Left ventricle myocardium inferior (tissue), 1 donor: ENCODE data around the gene DZANK1. TPM values are rescaled to one million over a fixed set of nuclear protein-coding genes. Genes with fewer than 3 reads are reported as not detected.
"Not testable (repeated sequence)": the region's sequence is repeated elsewhere in the genome, so short reads cannot be mapped to it uniquely, and the experiment has no call there.

Experiments
- DNase-seq: peaks from one replicate; pipeline ENCODE4 v3.0.0-alpha.2; 2020
- H3K27ac ChIP-seq: fragments of 200-600 bp; replicated peaks from 2 replicates; pipeline ENCODE4 v1.8.0; 2021
- H3K27me3 ChIP-seq: fragments of 200-600 bp; 2 replicates; pipeline ENCODE4 v1.8.0; 2021; ENCODE audit warnings: low read depth
- H3K36me3 ChIP-seq: fragments of 200-600 bp; 2 replicates; pipeline ENCODE4 v1.8.0; 2021
- H3K4me1 ChIP-seq: fragments of 200-600 bp; 2 replicates; pipeline ENCODE4 v1.8.0; 2021
- H3K4me3 ChIP-seq: fragments of 200-600 bp; 2 replicates; pipeline ENCODE4 v1.8.0; 2021; ENCODE audit warnings: mild to moderate bottlenecking, moderate library complexity
- H3K9me3 ChIP-seq: fragments of 200-600 bp; replicated peaks from 2 replicates; pipeline ENCODE4 v1.8.0; 2021
- CTCF ChIP-seq: fragments of 200-600 bp; IDR thresholded peaks from 2 replicates; pipeline ENCODE4 v1.8.0; 2021; ENCODE audit warnings: antibody characterized with exemption, mild to moderate bottlenecking, borderline replicate concordance
- intact Hi-C: fragments of 100-400 bp; cut with micrococcal nuclease; formaldehyde crosslinking; loops from one replicate; pipeline ENCODE4 v1.11.0; 2022
- total RNA-seq: library from RNA; stranded (reverse); fragmentation: NEBNext Ultra II Directional; extraction: Animal tissue kit (Norgen Biotek cat#: 25700); gene quantifications from one replicate; pipeline ENCODE4 v1.2.1, GENCODE V29; 2021
- donor health status: DM: no; HTN: yes; CAD: no; lungs with severe emphysema.

DZANK1 gene
- total RNA-seq, 1 donor from 2014 or later, result 0.60 TPM

GRCh38 chr20:18405826-18406225 is 61.0 kb downstream of the DZANK1 start:
- intact Hi-C loops, result no loop called here
- no peak overlapping the region for H3K27ac ChIP-seq
- H3K9me3 ChIP-seq, result peaks cover 10% of the 10 kb centered on the region
- no peak for DNase-seq
- no peak for TF ChIP-seq CTCF
- peaks cover 16% of the 10 kb centered on the region for H3K36me3 ChIP-seq
- H3K27me3 ChIP-seq, result no peaks in the 10 kb centered on the region
- H3K4me1 ChIP-seq, result peaks cover 9% of the 10 kb centered on the region
- H3K4me3 ChIP-seq, result no peak overlapping the region

GRCh38 chr20:18404172-18404571 is 62.7 kb downstream of the DZANK1 start:
- H3K36me3 ChIP-seq, result peaks cover 16% of the 10 kb centered on the region
- intact Hi-C loops, result no loop called here
- no peak for DNase-seq
- no peak for TF ChIP-seq CTCF
- H3K9me3 ChIP-seq, result peaks cover 10% of the 10 kb centered on the region
- H3K27ac ChIP-seq, result no peak overlapping the region
- H3K27me3 ChIP-seq, result no peaks in the 10 kb centered on the region
- H3K4me3 ChIP-seq, result no peak overlapping the region
- peaks cover 9% of the 10 kb centered on the region for H3K4me1 ChIP-seq

- no peak overlapping the region for H3K4me3 ChIP-seq
- no peaks in the 10 kb centered on the region for H3K27me3 ChIP-seq
- no peak overlapping the region for H3K27ac ChIP-seq
- peaks cover 18% of the 10 kb centered on the region for H3K36me3 ChIP-seq
- no peak for TF ChIP-seq CTCF
- intact Hi-C loops, result no loop called here
- DNase-seq, result no peak
- H3K9me3 ChIP-seq, result peaks cover 10% of the 10 kb centered on the region
- peaks cover 9% of the 10 kb centered on the region for H3K4me1 ChIP-seq
Observed at GRCh38 chr20:18403269-18403668, 63.6 kb downstream of the DZANK1 start.

GRCh38 chr20:18401305-18401704 is 65.5 kb downstream of the DZANK1 start:
- no peak for TF ChIP-seq CTCF
- intact Hi-C loops, result no loop called here

GRCh38 chr20:18400460-18400859 is 66.4 kb downstream of the DZANK1 start:
- no peak for DNase-seq
- TF ChIP-seq CTCF, result no peak
- no peak overlapping the region for H3K4me3 ChIP-seq
- intact Hi-C loops, result no loop called here
- peaks cover 23% of the 10 kb centered on the region for H3K36me3 ChIP-seq
- H3K9me3 ChIP-seq, result peaks cover 10% of the 10 kb centered on the region
- no peaks in the 10 kb centered on the region for H3K27me3 ChIP-seq
- H3K4me1 ChIP-seq, result peaks cover 9% of the 10 kb centered on the region
- no peak overlapping the region for H3K27ac ChIP-seq

More at GRCh38 chr20:18401305-18401704, 65.5 kb downstream of the DZANK1 start:
- Histone ChIP-seq H3K27me3 (no peaks in the 10 kb centered on the region), H3K36me3 (peaks cover 23% of the 10 kb centered on the region), H3K4me3 (no peak overlapping the region), H3K9me3 (peaks cover 10% of the 10 kb centered on the region), H3K4me1 (peaks cover 9% of the 10 kb centered on the region), H3K27ac (no peak overlapping the region)
- DNase-seq, result no peak

- Histone ChIP-seq H3K9me3 (peaks cover 10% of the 10 kb centered on the region), H3K36me3 (peaks cover 23% of the 10 kb centered on the region)
- H3K4me1 ChIP-seq, H3K27me3 ChIP-seq, intact Hi-C loops, DNase-seq, H3K27ac ChIP-seq, H3K4me3 ChIP-seq: not testable (repeated sequence)
Observed at GRCh38 chr20:18398713-18399112, 68.1 kb downstream of the DZANK1 start.
